Measurements from ENCODE around the gene ZC3H18. TPM values are rescaled to one million over a fixed set of nuclear protein-coding genes. Genes with fewer than 3 reads are reported as not detected.
A peak's percentile ranks its signal among the peaks of the same experiment; 100 is the strongest.

Gene ZC3H18
- total and polyA plus RNA-seq, 8 donors = 15.5 to 312 (median 19.0) TPM

- H3K27ac ChIP-seq = peak overlapping the region; percentile 23 to 70 (median 63)
- intact Hi-C loops (cut with DNase I; ENCODE audit: low total_unique reads) = no loop called here
- no peak for TF ChIP-seq CTCF (IDR thresholded peaks at IDR 0.05)
- TF ChIP-seq POLR2A (IDR thresholded peaks at IDR 0.05) = no peak
- peak; percentile 23 to 44 (median 36) for TF ChIP-seq POLR2AphosphoS5 (IDR thresholded peaks at IDR 0.05)
- peak; percentile 27 for TF ChIP-seq EP300 (IDR thresholded peaks at IDR 0.05)
- WGBS, 5 donors = 74 to 86% (median 82%) methylated on average over 14 of the region's 14 CpGs
- H3K4me1 ChIP-seq = peaks cover 0 to 27% (median 4%) of the 10 kb centered on the region in 4 donors
- H3K9me3 ChIP-seq = no peaks in the 10 kb centered on the region
- peak; percentile 42 to 50 for DNase-seq
- peaks cover 39 to 82% (median 76%) of the 10 kb centered on the region in 4 donors for H3K36me3 ChIP-seq
- H3K4me3 ChIP-seq = no peak overlapping the region
- H3K27me3 ChIP-seq = no peaks in the 10 kb centered on the region
Observed at GRCh38 chr16:88599092-88599733, 29.0 kb downstream of the ZC3H18 start.

GRCh38 chr16:88599825-88600538 is 29.8 kb downstream of the ZC3H18 start:
- Histone ChIP-seq H3K27me3 (no peaks in the 10 kb centered on the region), H3K36me3 (peaks cover 42 to 85% (median 81%) of the 10 kb centered on the region in 4 donors), H3K27ac (peak overlapping the region in 4 of 5 donors; percentile 44 to 70 (median 65)), H3K4me3 (no peak overlapping the region), H3K4me1 (peaks cover 0 to 27% (median 4%) of the 10 kb centered on the region in 4 donors), H3K9me3 (no peaks in the 10 kb centered on the region)
- intact Hi-C loops (cut with DNase I; ENCODE audit: low total_unique reads) = no loop called here
- TF ChIP-seq CTCF (IDR thresholded peaks at IDR 0.05) (no peak), EP300 (IDR thresholded peaks at IDR 0.05) (no peak)
- DNase-seq = no peak
- WGBS, 5 donors = 81 to 89% (median 88%) methylated on average over 23 to 25 of the region's 25 CpGs

- DNase-seq = no peak
- TF ChIP-seq POLR2A (IDR thresholded peaks at IDR 0.05) (no peak), POLR2AphosphoS5 (IDR thresholded peaks at IDR 0.05) (no peak), EP300 (IDR thresholded peaks at IDR 0.05) (no peak), CTCF (IDR thresholded peaks at IDR 0.05) (no peak)
- Histone ChIP-seq H3K27me3 (no peaks in the 10 kb centered on the region), H3K9me3 (no peaks in the 10 kb centered on the region), H3K36me3 (peaks cover 47 to 90% (median 85%) of the 10 kb centered on the region in 4 donors), H3K4me3 (no peak overlapping the region), H3K27ac (peak overlapping the region in 3 of 5 donors; percentile 63 to 70 (median 67)), H3K4me1 (peaks cover 0 to 27% (median 4%) of the 10 kb centered on the region in 4 donors)
- intact Hi-C loops (cut with DNase I; ENCODE audit: low total_unique reads) = no loop called here
- 93 to 97% (median 95%) methylated on average over 6 of the region's 6 CpGs for WGBS, 5 donors
Observed at GRCh38 chr16:88600539-88600896, 30.3 kb downstream of the ZC3H18 start.

GRCh38 chr16:88601313-88602036 is 31.3 kb downstream of the ZC3H18 start:
- no peak for DNase-seq
- no peak overlapping the region for H3K4me3 ChIP-seq
- TF ChIP-seq EP300 (IDR thresholded peaks at IDR 0.05) (no peak), POLR2A (IDR thresholded peaks at IDR 0.05) (no peak), CTCF (IDR thresholded peaks at IDR 0.05) (no peak), POLR2AphosphoS5 (IDR thresholded peaks at IDR 0.05) (no peak)
- 86 to 92% (median 90%) methylated on average over 9 of the region's 9 CpGs for WGBS, 5 donors
- peaks cover 51 to 92% (median 88%) of the 10 kb centered on the region in 4 donors for H3K36me3 ChIP-seq
- no peaks in the 10 kb centered on the region for H3K27me3 ChIP-seq
- intact Hi-C loops (cut with DNase I; ENCODE audit: low total_unique reads) = no loop called here
- no peak overlapping the region for H3K27ac ChIP-seq
- H3K4me1 ChIP-seq = peaks cover 0 to 27% (median 4%) of the 10 kb centered on the region in 4 donors
- H3K9me3 ChIP-seq = no peaks in the 10 kb centered on the region

All from stomach (tissue), 9 donors.